Measurements from ENCODE around the gene MAFG.
"Not testable (repeated sequence)": the region's sequence is repeated elsewhere in the genome, so short reads cannot be mapped to it uniquely, and the experiment has no call there.

The MAFG gene

DNA sequence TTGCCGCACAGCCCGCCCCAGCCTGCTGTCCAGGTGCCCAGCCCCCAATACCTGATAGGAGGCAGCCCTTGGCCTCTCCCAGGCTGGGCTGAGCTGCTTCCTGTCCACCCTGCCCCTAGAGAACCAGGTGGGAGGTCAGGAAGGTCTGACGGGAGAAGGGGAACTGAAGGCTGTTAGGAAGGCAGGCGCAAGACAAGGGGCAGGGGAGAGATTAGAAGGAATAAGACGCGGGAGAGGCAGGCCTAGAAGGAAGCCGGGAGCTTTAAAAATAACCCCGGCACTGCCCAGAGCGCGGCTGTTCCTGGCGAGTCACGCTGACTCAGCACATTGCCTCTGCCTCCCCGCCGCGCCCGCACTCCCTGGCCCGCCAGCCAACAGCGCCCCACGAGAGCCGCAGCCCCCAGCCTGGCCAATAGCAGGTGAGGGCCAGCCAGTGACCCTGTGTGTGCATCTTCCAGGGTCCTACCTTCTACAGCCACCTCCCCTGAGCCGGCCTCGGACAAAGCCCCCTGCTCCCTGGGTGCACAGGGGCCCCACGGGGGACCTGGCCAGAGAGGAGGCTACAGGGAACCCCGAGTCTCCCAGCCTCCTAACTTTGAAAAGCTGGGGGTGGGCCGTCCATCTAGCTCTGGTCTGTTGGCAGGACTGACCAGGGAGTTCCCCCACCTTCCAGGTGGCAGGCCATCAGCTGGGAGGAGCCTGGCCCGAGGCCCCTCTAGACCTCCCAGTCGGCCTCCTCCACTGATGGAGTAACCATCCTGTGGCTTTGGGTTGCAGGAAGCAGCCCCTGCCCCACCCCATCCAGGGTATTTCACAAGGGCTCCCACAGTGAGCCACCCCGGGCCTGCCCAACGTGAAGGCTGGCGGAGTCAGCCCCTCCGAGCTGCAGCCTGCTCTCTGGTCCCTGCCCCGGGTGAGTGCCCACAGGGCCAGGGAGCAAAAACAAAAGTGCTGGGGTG is 4.0 kb downstream of the MAFG start:
- peak; percentile 79 for DNase-seq (ENCODE audit: low spot score)
- peak; percentile 73 for FAIRE-seq

DNA sequence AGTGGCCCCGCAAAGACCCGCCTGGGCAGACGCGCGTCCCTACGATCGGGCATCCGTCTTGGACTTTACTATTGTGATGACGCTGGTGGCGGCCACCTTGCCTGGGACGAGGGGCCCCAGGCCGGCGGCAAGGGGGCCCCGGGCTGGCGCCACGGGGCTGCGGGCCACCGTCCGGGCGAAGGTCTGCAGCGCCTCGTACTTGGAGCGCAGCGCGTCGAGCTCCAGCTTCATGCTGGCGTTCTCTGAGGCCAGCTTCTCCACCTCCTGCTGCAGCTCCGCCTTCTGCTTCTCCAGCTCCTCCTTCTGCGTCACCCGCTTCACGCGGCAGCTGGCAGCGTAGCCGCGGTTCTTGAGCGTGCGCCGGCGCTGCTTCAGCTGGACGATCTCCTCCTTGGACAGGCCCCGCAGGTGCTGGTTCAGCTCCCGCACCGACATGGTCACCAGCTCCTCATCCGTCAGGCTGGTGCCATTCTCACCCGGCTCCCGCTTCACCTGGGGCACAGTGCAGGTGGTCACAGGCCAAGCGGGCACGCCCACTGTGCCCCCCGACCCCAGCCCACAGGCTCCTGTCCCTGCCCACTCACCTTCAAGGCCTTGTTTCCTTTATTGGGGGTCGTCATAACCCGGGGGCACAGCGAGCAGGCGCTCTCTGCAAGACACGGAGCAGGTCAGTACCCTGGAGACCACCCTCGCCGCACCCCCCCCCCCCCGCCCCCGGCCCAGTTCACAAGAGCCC is 4.8 kb downstream of the MAFG start:
- DNase-seq (ENCODE audit: low spot score) (no peak), FAIRE-seq (peak; percentile 55)

DNA sequence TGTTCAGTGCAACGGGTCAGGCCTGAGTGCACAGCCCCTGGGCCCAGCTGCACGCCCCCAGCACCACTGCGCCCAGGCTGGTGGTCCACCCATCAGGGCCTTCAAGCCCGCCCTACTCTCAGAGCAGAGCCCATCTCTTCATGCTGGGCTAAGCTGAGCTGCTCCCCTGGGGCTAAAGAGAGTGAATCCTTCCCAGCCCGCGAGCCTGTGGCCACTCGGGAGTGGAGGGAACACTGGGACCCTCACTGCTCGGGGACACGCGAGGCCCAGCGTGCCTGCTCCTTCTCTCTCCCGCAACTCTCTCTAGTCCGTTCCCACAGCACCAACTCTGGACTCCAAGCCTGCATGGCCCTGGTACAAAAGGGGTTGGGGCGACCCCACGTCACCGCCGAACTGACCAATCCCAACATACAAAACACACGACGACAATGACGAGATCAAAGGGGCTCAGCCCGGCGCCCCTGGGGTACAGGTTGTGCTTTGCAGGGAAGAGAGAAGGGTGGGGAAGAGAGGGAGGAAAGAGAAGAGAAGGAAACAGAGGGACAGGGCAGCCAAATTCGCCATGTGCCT is 5.5 kb downstream of the MAFG start:
- DNase-seq (ENCODE audit: low spot score), result no peak
- FAIRE-seq, result no peak

GRCh38 chr17:81921537-81921862 is 6.0 kb downstream of the MAFG start:
- no peak for FAIRE-seq
- DNase-seq (ENCODE audit: low spot score), result no peak

- DNase-seq (ENCODE audit: low spot score) (no peak), FAIRE-seq (no peak)
These were observed 6.7 kb downstream of the MAFG start for GRCh38 chr17:81920612-81921536.

GRCh38 chr17:81918832-81919545 is 8.5 kb downstream of the MAFG start:
- FAIRE-seq (no peak), DNase-seq (ENCODE audit: low spot score) (no peak)

GRCh38 chr17:81918333-81918669 is 9.2 kb downstream of the MAFG start:
- FAIRE-seq, result peak; percentile 30
- DNase-seq (ENCODE audit: low spot score), result not testable (repeated sequence)

DNA sequence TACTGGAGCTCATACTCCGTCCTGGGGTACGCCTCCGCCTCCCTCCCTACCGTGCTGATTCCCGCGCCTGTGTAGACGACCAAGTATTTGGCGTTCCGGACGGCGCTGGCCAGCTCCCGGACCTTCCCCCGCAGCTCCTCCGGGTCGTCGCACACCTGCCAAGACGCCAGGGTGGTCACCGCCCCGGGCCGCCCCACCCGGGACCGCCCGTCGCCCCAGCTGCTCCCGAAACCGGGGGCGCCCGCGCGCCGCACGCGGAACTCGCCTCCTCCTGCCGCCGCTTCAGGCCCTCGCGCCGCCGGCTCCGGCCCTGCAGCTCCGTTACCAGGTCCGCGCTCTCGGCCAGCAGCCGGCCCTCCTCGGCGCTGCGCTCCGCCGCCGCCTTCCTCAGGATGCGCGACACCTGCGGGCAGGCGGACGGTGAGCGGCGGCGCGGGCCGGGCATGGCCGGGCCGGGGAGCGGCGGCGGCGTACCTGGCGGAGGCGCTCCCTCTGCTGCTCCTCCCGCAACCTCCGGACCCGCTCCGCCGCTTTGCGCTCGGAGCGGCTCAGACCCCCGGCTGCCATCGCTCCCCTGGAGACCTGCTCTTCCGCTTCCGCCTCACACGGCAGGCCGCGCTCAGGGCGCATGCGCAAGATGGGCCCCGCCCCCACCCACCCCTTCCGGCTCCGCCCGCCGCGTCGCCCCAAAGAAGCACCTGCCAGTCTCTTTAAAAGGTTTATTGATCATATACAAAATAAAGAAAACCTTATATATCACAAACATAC is 9.8 kb downstream of the MAFG start, which contains the start of gene SIRT7:
SIRT7 (minus strand) TSS at position 612 of the 768 bp plus-strand sequence; CDS start at position 567, 45 bp downstream.
- FAIRE-seq (peak; percentile 59), DNase-seq (ENCODE audit: low spot score) (peak; percentile 97)

DNA sequence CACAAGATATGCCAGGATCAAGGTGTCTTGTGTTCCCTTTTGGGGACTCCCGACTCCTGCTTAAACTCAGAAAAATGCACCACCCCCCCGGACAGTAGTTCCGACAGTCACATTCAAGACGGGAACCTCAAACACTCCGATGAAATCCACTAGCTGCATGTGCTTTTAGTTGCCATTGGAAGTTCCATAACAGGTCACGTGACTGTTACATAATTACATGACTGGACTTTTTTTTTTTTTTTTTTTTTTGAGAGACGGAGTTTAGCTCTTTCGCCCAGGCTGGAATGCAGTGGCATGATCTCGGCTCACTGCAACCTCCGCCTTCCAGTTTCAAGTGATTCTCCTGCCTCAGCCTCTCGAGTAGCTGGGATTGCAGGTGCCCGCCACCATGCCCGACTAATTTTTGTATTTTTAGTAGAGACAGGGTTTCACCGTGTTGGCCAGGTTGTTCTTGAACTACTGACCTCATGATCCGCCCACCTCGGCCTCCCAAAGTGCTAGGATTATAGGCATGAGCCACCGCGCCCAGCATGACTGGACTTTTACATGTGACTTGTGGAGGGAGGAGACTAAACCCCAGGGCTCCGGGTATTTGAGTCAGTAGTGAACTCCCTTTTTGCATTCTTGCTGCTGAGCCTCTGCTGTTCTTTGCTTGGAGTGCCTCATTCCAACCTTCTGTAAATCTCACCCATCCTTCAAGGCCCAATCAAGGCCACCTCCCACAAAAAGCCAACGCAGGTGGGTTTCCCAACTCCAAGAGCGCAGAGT is 11.1 kb downstream of the MAFG start:
- FAIRE-seq (no peak), DNase-seq (ENCODE audit: low spot score) (no peak)

DNA sequence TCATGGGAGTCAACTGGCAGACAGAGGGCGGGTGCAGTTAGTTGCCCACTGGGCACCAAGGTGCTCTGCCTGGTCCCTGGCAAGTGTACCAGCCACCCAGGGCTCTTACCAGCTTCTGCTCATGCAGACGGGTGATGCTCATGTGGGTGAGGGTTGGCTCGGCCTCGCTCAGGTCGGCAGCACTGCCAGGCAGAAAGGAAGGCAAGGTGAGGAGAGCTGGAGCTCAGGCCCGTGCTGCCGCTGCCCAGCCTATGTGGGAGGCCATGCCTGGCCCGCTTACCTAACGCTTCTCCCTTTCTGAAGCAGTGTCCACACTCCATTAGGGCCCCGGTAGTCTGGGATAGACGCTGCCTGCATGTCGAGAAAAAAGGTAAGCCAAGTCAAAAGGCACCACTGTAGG is 12.2 kb downstream of the MAFG start:
- FAIRE-seq (no peak), DNase-seq (ENCODE audit: low spot score) (no peak)

- DNase-seq (ENCODE audit: low spot score), result no peak
- no peak for FAIRE-seq
These were observed 13.3 kb downstream of the MAFG start for GRCh38 chr17:81914103-81914850.

GRCh38 chr17:81913394-81914102 is 14.0 kb downstream of the MAFG start:
- DNase-seq (ENCODE audit: low spot score), result no peak

DNA sequence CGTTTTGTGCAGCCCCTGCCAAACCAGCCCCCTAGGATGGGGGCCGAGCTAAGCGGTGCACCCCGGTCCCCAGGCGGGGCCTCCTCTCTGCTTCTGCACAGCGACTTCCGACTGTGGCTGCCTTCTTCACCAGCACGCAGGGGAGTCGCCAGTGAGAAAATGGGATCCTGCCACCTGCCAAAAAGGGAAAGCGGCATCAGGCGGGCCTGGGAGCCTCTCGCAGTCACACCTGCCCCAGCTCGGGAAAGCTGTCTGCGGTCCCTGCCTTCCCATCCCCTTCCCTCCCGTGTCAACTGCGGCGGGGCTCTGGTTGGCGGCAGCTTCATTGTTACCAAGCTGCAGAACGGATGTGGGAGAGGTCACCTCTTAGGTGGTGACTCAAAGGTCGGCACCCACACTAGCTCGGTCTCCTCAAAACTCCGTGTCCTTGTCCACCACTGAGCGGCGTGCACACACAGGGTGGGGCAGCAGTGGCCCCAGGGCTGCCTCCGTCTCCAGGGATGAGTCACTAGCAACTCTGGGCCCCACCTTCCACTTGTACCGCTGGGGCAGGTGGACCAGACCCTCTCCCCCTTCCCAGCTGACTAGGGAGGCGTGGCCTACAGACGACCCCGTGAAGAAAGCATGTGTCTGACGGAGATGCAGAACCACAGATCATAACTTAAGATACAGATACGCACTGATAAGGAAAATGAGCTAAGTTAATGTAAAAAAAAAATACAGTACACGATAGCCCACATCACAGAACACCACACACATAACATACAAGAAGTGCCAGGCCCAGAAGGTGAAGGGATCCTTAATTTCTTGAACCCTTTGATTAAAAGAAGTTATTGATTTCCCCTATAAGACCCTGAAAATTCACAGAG is 14.9 kb downstream of the MAFG start:
- no peak for FAIRE-seq

More at GRCh38 chr17:81913394-81914102, 14.0 kb downstream of the MAFG start:
- FAIRE-seq, result no peak

DNA sequence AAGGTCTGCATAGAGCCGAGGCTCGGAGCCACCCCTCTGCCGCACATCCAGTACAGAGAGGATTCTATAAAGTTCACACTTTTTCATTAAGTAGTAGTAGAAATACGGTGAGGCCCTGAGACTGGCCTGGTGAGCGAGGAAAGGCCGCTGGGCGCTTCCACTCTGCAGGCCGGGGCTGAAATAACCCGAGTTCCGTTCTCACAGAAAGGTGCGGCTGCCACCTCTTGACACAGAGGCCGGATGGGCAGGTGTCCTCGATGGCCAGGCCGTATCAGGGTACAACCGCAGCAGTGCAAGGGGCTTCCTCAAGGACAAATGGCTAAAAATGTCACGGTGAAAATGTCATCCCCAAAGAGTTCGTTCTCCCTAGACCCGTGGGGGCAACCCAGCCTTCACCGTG is 15.6 kb downstream of the MAFG start:
- DNase-seq (ENCODE audit: low spot score) (no peak), FAIRE-seq (no peak)

More for the DNA sequence above, 14.9 kb downstream of the MAFG start:
- DNase-seq (ENCODE audit: low spot score), result no peak

GRCh38 chr17:81911277-81911961 is 16.1 kb downstream of the MAFG start, which contains the start of gene PCYT2:
Gene PCYT2 (minus strand): TSS chr17:81911399. CDS start chr17:81911355, 44 bp downstream.
- peak; percentile 93 for FAIRE-seq
- peak; percentile 100 for DNase-seq (ENCODE audit: low spot score)

- FAIRE-seq (no peak), DNase-seq (ENCODE audit: low spot score) (no peak)
These were observed 16.7 kb downstream of the MAFG start for GRCh38 chr17:81910840-81911276.
